Activated naive CD4-positive, alpha-beta T cell treated with anti-CD3 and anti-CD28 coated beads, Interleukin-2, amount 50 U/mL, for 72 hours (primary cell): Measurements from ENCODE around the gene PXDN. TPM values are rescaled to one million over a fixed set of nuclear protein-coding genes. Genes with fewer than 3 reads are reported as not detected.

Experiments
- ATAC-seq, 2 donors: fragments of 150-1000 bp; cut with Tn5 transposase; 2 replicates each; pipeline ENCODE4 v1.10.0; 2021; ENCODE audit warnings: mild to moderate bottlenecking in 2 of 2, moderate library complexity in 2 of 2
- DNase-seq, 2 donors: peaks; one replicate each; pipeline ENCODE4 v3.0.0; 2021 to 2022; ENCODE audit warnings: low spot score in 2 of 2
- H3K27ac Mint-ChIP-seq, 2 donors: one replicate each; pipeline ENCODE4 v1.8.0; 2022; ENCODE audit warnings: mild to moderate bottlenecking in 2 of 2, mixed read lengths in 2 of 2
- H3K36me3 Mint-ChIP-seq, 2 donors: one replicate each; pipeline ENCODE4 v1.8.0; 2022; ENCODE audit warnings: mixed read lengths in 2 of 2
- H3K9me3 Mint-ChIP-seq, 2 donors: one replicate each; pipeline ENCODE4 v1.8.0; 2022; ENCODE audit warnings: mixed read lengths in 2 of 2
- total RNA-seq, 2 donors: library from RNA; stranded (reverse); gene quantifications; one replicate each; pipeline ENCODE4 v1.2.3, GENCODE V29; 2022

PXDN gene
- total RNA-seq, 2 donors from 2014 or later: 0.14 to 0.32 TPM

DNA sequence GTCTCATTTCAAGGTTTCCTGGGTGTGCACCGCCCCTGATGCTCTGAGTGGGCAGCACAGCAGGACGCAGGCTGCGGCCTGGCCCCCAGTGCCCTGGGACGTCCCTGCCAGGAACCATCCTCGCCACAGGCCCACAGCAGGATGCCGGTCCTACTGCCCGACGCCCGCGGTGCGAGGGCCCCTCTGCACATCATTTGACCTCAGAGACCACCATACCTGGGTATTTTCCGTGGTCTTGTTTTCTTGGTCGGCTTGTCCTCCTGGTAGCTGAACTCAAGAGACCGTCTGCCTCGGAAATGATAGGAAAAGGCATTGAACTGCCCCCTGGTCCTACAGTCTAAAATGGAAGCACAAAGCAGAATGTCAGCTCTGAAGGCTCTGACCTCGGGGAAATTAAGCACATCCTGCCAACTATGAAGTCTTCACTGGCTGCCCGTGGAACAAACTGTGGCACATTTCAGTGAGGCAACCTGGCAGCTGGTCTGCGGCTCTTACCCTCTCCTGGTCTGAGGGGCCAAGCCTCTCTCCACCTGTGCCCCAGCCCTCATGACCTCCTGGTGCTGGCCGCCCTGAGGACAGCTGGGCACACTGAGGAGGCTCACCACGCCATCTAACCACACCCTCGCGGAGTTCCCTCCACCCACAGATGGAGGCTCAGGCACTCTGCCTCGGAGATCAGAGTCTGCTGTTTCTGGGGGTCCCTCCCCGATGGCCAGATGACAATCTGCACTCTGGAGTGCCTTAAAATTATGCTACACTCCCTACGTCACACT is 105.0 kb downstream of the PXDN start:
- H3K36me3 Mint-ChIP-seq: no peaks in the 10 kb centered on the region
- no peak overlapping the region for H3K27ac Mint-ChIP-seq
- H3K9me3 Mint-ChIP-seq: no peaks in the 10 kb centered on the region
- DNase-seq (no peak), ATAC-seq (no peak)

DNA sequence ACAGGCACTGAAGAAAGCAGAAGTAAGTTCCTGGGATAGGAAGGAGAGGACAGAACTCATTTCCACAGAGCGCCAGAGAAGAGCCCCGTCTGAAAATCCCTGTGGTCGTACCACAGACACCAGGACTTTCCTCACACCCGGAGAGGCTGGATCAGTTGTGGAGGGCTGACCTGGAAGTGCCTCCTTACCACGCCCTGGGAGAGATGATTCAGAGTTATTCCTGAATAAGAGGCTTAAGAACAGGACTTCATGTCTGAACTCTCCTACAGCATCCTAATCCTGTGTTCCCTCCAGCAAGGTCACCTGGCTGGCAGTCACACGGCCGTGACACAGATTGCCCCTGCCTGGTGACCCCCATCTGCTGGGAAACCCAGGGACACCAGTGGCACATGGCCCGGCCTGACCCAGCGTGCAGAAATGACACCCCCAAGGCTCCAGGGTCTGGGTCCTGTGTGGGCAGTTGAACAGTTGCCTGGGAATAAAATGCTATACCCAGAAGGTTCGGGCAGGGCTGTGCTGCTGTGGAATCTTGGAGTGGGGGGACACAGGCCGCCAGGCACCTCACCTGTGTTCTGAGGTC is 105.9 kb downstream of the PXDN start:
- Mint-ChIP-seq H3K36me3 (no peaks in the 10 kb centered on the region), H3K9me3 (no peaks in the 10 kb centered on the region), H3K27ac (no peak overlapping the region)
- ATAC-seq: no peak
- DNase-seq: no peak

DNA sequence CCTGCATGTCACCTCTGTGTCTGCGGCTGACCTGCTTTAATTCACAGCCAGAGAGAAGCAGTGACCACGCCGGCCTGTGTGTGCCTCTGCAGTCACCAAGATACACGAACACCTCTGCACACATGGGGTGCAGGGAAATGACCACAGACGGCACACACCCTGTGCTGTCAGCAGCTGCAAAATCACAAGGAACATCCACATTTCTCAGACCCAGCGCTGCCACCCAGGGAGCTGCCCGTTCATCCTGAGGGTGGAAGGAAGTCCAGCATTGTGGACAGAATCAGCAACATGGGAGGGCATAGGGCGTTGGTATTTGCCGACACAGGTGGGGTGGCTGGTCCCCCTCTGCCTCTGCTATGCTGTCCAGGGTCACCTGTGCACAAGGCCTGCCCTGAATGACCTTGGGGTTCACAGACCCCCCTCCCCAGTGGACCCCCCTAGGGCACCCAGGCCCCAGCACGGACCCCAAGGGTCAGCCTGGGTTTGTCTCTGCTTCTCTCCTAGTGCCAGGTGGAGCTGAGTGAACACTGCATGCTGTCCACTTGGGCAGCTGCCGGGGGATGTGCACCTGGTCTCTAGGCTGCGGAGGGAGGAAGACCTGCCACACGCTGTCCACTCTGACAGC is 107.4 kb downstream of the PXDN start:
- Mint-ChIP-seq H3K9me3 (no peaks in the 10 kb centered on the region), H3K36me3 (no peaks in the 10 kb centered on the region), H3K27ac (no peak overlapping the region)
- no peak for ATAC-seq
- no peak for DNase-seq

DNA sequence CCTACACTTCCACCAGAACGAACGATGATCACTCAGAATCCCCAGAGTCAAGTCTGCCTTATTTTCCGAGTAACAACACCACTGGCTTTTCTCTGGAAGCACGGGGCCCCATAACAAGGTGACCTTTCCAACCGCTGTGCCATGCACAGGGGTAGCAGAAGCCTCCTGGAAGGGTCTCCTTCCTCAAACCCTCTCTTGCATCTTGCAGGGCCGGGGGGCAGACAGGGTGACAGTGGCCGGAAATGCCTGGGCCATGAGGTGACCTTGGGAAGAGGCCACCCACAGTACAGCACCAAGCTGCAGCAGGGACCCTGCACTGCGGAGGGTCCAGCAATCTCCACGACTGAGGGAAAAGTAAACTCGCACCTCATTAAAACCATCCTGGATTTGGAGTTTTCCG is 108.5 kb downstream of the PXDN start:
- no peak for ATAC-seq
- H3K27ac Mint-ChIP-seq: no peak overlapping the region
- H3K36me3 Mint-ChIP-seq: no peaks in the 10 kb centered on the region
- no peak for DNase-seq
- no peaks in the 10 kb centered on the region for H3K9me3 Mint-ChIP-seq

DNA sequence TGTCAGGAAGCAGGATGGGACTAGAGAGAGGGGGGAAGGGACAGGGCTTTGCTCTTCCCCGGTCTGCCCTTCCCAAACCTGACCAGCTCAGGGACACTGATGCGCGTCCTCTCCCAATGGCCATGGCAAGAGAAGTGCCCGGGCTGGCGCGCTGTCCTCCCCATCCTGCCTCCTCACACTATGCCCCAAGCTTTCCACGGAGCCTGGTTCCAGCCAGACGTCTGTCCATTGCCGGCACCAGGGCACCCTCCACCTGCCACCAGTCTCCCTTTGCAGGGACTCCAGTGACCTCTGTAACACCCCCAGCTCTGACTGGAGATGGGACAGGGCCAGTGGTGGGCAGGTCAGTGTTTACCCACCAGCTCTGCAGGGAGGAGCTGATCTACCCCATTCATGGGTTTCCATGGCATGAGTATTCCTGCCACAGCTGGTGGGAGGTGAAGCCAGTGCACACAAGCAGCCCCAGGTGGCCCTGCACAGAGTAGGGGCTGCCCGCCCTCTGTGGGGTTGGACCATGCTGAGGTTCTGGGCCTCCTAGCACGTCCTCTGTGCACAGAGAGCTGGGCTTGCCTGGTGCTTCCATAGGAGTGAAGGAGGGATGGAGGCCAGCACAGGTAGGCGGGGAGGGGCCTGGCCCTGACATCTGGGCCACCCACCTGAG is 109.5 kb downstream of the PXDN start:
- Mint-ChIP-seq H3K27ac (no peak overlapping the region), H3K36me3 (no peaks in the 10 kb centered on the region), H3K9me3 (no peaks in the 10 kb centered on the region)
- ATAC-seq: no peak
- no peak for DNase-seq

DNA sequence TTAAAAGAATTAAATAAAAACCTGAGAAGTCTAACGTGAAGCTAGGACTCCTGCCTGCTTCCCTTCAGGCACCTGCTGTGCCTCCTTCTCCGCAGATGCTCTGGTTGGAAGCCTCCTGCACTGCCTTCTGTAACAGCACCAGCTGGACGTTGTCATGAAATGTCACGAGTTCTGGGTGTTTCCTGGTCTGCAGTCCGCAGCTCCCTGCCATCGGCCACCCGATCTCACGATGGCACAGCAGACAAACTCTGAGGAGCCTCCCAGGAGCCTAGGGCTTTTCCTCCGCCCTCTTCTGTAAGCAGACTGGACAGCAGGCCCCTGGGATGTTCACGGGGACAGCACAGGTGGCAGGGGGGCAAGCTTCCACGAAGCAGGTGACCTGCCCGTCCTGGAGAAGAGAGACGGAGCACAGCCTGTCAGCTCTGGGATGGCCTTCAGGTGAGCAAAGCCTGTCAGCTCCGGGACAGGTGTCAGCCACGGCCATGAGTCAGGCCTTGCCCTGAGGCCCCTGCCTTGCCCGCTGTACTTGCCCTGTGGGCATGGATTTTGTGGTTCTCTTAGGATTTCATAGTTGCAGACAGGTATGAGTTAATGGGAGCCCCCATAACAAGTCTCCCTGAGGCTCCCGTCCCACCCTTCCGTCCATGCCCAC is 110.3 kb downstream of the PXDN start:
- DNase-seq: no peak
- no peak for ATAC-seq
- no peaks in the 10 kb centered on the region for H3K36me3 Mint-ChIP-seq
- no peaks in the 10 kb centered on the region for H3K9me3 Mint-ChIP-seq
- H3K27ac Mint-ChIP-seq: no peak overlapping the region

DNA sequence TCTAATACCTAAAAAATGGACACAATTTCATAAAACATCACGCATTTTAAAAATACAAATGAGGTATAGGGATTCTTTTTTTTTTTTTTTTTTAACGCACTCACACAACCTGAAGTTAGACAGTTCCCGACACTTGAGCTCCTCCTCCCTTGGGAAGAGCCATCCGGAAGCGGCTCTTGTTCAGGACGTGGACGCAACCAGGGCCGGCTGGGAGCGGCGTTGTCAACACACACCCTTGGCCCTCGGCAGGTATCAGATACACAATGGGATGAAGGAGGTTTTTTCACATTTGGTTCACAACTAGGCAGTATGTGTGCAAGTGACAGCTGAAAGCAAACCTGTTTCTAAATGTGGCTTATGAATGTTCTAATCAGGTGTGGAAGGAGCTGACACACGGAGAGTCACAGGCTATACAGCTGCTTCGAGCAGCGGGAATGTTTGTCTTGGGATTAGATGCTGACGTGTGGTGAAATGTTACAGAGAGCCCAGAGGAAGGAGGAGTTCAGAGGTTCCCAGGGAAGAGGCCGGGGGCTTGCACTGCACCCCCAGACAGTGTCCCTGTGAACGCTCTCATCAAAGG is 111.1 kb downstream of the PXDN start:
- H3K36me3 Mint-ChIP-seq: no peaks in the 10 kb centered on the region
- H3K9me3 Mint-ChIP-seq: no peaks in the 10 kb centered on the region
- H3K27ac Mint-ChIP-seq: no peak overlapping the region
- DNase-seq: no peak
- ATAC-seq: no peak

DNA sequence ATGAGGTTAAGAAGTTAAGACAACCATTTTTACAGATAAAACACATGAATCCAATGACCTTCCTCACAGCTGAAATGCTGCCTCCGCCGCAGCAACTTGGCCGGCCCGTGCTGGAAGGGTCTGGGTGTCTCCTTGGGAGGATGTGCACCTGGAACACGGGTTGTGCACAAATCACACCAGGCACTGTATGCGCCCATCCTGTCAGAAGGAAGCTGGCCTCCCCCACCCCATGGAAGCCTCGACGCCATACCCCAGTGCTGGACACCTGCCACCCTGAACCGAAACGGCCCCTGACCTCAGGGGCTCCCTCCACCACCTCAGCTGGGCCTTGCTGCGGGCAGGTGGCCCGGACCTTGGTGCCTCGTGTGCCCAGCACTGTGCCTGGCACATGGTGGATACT is 111.8 kb downstream of the PXDN start:
- DNase-seq: no peak
- H3K36me3 Mint-ChIP-seq: no peaks in the 10 kb centered on the region
- no peaks in the 10 kb centered on the region for H3K9me3 Mint-ChIP-seq
- H3K27ac Mint-ChIP-seq: no peak overlapping the region
- ATAC-seq: no peak

DNA sequence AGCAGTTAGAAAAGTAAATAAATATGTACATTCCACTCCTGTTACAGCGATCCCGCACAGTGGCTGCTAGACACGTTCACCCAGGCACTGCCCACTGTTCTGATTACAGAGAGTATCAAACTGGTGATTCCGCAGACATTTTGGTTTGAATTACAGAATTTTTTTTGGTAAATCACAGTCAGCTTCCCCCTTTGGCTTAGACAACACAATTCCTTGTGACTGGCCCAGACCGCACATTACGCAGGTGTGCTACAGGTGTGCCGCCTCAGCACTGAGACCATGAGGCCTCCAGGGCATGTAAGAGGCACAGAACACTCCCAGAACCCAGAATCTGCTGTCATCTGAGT is 112.3 kb downstream of the PXDN start:
- no peak overlapping the region for H3K27ac Mint-ChIP-seq
- ATAC-seq: no peak
- H3K9me3 Mint-ChIP-seq: no peaks in the 10 kb centered on the region
- no peaks in the 10 kb centered on the region for H3K36me3 Mint-ChIP-seq
- no peak for DNase-seq

DNA sequence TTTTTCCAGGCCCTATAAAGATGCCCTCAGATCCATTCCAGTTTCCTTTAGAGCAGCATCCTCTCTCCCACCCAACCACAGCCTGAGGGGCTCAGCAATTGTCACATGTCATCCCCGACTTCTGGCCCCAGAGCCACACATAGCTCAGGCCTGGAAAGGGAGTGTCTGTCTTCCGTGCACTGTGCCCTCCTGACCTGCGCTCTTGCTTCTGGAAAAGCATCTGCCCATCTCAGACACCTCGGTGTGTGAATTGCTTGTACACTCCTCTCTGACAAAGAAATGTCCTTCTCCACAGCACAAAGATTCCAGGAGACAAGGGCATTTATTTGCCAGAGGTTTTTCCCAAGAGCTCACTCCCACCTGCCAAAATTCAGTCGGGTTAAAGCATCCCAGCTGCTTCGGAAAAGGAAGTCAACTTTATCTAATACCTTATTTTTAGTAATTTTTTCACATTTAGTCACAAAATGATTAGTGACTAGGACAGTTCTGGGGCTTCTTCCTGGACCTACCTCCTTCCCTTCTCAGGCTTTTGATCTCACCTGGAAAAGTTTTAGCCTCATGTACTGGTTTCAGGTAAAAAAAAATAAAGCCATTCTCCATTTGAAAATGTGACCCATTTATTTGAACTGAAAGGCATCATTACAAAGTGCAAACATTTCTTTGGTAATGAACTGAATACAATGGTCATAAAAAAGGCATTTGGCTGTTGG is 112.9 kb downstream of the PXDN start:
- H3K27ac Mint-ChIP-seq: no peak overlapping the region
- H3K9me3 Mint-ChIP-seq: no peaks in the 10 kb centered on the region
- no peaks in the 10 kb centered on the region for H3K36me3 Mint-ChIP-seq
- no peak for ATAC-seq
- no peak for DNase-seq

DNA sequence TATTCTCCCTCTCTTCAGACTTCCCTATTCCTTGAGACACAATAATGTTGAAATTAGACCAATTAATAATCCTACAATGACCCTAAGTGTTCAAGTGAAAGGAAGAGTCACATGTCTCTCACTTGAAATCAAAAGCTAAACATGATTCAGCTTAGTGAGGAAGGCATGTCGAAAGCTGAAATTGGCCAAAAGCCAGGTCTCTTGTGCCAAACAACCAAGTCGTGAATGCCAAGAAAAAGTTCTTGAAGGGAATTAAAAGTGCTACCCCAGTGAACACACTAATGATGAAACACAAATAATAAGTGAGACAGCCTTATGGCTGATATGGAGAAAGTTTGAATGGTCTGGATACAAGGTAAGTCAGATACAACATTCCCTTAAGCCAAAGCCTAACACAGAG is 115.4 kb downstream of the PXDN start:
- Mint-ChIP-seq H3K36me3 (no peaks in the 10 kb centered on the region), H3K27ac (no peak overlapping the region), H3K9me3 (no peaks in the 10 kb centered on the region)
- DNase-seq (no peak), ATAC-seq (no peak)

DNA sequence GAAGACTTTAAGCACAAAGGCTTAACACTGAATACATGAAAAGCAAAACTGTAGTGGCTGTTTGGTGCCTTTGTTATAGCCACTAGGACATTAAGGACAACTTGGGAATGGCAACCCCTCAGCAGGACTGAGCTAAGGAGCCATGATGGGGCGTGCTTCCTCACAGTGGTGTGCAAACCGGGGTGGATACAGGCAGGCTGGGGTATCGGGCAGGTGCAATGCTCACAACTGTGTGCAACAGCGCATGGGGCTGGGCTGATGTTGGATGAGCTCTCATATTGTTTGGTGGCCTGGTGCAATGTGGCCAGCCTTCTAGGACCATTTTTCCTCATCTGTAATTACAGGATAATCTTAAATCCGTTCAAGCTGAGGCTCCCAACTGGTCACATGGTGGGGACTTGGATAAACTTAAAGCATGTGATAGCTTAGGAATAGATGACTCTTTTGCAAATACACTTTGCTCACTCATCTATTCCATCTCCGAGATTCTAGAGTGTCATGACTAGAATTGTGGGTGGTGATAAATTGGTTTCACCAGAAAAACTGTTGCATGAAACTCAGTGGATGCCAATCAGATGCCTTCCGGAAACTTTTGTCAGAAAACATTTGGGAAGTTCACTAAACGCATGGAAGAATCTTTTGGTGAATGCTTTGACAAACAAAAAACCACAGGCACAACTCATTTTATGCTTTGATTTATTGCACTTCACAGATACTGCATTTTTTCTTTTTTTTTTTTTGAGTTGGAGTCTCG is 116.5 kb downstream of the PXDN start:
- Mint-ChIP-seq H3K9me3 (peaks cover 3 to 4% of the 10 kb centered on the region in 2 donors), H3K36me3 (no peaks in the 10 kb centered on the region), H3K27ac (no peak overlapping the region)
- ATAC-seq (no peak), DNase-seq (no peak)

DNA sequence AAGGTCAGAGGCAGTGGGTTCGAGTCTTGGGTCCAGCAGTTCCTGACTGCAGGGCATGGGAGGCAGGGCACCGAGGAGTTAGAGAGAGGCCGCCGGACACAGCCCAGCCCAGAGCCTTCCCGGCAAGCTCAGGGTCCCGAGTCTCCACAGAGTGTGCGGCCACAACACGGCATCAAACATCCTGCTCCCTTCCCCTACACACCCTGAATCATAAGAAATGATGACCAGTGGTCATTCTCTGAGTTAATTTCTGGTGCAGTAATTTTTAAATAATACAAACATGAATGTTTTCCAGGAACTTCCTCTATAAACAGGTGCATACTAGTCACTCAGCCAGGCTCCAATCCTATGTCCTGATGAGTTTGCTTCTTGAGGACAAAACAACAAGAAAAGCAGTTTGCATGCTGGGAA is 118.0 kb downstream of the PXDN start:
- no peak for ATAC-seq
- Mint-ChIP-seq H3K9me3 (peaks cover 3 to 4% of the 10 kb centered on the region in 2 donors), H3K27ac (no peak overlapping the region)

DNA sequence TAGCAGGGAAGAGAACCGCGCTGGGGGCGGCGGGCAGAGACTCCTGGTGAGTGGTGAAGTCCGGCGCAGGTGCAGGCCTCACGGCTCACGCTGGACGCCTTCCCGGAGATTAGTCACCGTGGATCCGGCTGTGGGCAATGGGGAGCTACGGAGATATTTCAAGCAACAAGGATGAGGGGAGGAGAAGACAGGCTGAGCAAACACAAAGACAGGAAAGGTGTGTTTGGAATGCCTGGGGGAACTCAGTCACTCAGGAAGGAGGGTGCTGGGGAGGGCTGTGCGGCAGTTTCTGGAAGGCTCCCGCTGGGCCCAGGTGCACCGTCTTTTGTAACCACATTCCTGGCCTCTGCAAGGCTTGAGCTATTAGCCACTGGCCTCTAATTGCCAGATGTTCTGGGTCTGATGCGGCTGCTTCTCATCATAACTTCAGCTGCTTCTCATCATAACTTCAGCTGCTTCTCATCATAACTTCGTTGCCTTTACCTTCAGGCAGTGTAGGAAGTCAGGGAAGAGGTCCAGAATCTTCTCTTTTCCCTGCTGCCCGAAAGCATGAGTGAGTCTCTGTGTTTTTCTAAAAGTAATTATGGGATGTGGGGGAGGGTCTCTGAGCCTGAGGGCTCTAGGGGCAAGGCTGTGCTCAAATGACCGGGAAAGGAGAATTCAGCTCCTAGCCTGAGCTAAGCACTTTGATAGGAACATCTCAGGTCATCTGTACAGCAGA is 118.9 kb downstream of the PXDN start:
- ATAC-seq (no peak), DNase-seq (no peak)
- peaks cover 3 to 4% of the 10 kb centered on the region in 2 donors for H3K9me3 Mint-ChIP-seq
- H3K36me3 Mint-ChIP-seq: no peaks in the 10 kb centered on the region
- H3K27ac Mint-ChIP-seq: no peak overlapping the region

More for the DNA sequence above, 118.0 kb downstream of the PXDN start:
- DNase-seq: no peak
- H3K36me3 Mint-ChIP-seq: no peaks in the 10 kb centered on the region

DNA sequence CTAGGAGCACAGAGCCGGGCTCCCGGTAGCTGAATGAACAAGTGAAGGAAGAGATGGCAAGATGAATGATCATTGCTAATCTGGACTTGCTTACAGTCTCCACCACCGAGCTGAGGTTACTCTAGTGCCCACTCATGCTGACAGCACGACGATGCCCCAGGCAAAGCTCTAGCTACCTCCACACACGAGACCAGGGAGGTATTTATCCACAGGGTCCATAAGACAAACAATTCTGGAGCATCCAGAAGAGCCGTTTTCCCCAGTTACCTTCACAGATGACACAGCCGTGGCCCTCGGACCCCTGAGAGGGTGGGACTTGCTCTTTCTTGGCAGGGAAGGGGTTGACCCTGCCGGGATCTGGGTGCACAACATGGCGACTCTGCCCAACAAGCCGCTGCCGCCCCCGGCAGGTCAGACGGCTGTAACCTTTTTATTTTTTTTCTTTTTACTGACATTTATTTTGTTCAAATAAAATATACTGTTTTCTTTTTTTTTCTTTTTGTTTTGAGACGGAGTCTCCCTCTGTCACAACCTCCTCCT is 120.3 kb downstream of the PXDN start:
- no peak for ATAC-seq
- H3K27ac Mint-ChIP-seq: no peak overlapping the region
- no peaks in the 10 kb centered on the region for H3K36me3 Mint-ChIP-seq
- DNase-seq: no peak
- H3K9me3 Mint-ChIP-seq: peaks cover 3 to 4% of the 10 kb centered on the region in 2 donors
